ENCODE results near the gene TPST1.

The TPST1 gene

DNA sequence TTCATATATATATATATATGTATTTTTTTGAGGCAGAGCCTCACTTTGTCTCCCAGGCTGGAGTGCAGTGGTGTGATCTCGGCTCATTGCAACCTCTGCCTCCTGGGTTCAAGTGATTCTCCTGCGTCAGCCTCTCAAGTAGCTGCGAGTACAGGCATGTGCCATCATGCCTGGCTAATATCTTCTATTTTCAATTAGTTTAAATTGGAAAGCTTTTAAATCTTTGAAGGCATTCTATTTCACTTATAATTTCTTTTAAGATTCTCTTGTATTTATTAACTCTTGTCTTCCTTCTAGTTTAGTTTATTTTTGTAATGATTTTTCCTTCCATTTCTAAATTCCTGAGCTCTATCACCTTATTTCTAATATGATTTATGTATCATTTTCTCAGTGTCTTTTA lies 71.2 kb downstream of the TPST1 start:
- no peaks in the 10 kb centered on the region for H3K4me1 ChIP-seq (ENCODE audit: control insufficient read depth, insufficient read depth, low read length)
- H3K9me3 ChIP-seq (ENCODE audit: control insufficient read depth, insufficient read depth, low read length) = no peaks in the 10 kb centered on the region
- no peak overlapping the region for H3K4me3 ChIP-seq (ENCODE audit: low read depth, low read length)
- no peak overlapping the region for H3K9ac ChIP-seq (ENCODE audit: low read depth, low read length)
- H3K27me3 ChIP-seq (ENCODE audit: control insufficient read depth, insufficient read depth, low read length) = no peaks in the 10 kb centered on the region
- H3K36me3 ChIP-seq (ENCODE audit: control insufficient read depth, insufficient read depth, low read length) = no peaks in the 10 kb centered on the region

- Histone ChIP-seq H3K4me1 (ENCODE audit: control insufficient read depth, insufficient read depth, low read length) (no peaks in the 10 kb centered on the region), H3K9me3 (ENCODE audit: control insufficient read depth, insufficient read depth, low read length) (no peaks in the 10 kb centered on the region), H3K36me3 (ENCODE audit: control insufficient read depth, insufficient read depth, low read length) (no peaks in the 10 kb centered on the region), H3K4me3 (ENCODE audit: low read depth, low read length) (no peak overlapping the region), H3K9ac (ENCODE audit: low read depth, low read length) (no peak overlapping the region), H3K27me3 (ENCODE audit: control insufficient read depth, insufficient read depth, low read length) (no peaks in the 10 kb centered on the region)
Observed at GRCh38 chr7:66277492-66277891, 72.4 kb downstream of the TPST1 start.

DNA sequence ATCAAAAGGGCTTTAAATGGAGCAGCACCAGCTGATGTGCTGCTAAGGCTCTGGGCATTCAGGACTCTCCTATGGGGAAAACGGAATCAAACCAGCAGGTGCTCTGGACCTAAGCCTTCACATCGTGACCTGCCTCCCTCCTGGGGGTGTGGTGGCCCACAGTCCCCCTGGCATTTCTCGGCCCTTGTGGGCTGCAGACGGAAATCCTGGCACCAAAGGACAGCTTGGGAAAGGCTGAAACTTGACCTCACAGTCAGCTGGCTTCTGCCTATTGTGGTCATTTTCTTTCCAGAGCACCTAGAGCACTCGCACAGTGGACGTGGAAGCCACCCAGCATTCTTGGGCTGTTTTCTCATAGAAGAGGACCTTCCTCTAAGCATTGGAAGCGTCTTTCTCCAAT lies 74.8 kb downstream of the TPST1 start:
- H3K9ac ChIP-seq (ENCODE audit: low read depth, low read length) = no peak overlapping the region
- no peaks in the 10 kb centered on the region for H3K9me3 ChIP-seq (ENCODE audit: control insufficient read depth, insufficient read depth, low read length)
- H3K4me3 ChIP-seq (ENCODE audit: low read depth, low read length) = no peak overlapping the region
- no peaks in the 10 kb centered on the region for H3K27me3 ChIP-seq (ENCODE audit: control insufficient read depth, insufficient read depth, low read length)
- no peaks in the 10 kb centered on the region for H3K4me1 ChIP-seq (ENCODE audit: control insufficient read depth, insufficient read depth, low read length)
- no peaks in the 10 kb centered on the region for H3K36me3 ChIP-seq (ENCODE audit: control insufficient read depth, insufficient read depth, low read length)

- no peaks in the 10 kb centered on the region for H3K27me3 ChIP-seq (ENCODE audit: control insufficient read depth, insufficient read depth, low read length)
- no peaks in the 10 kb centered on the region for H3K36me3 ChIP-seq (ENCODE audit: control insufficient read depth, insufficient read depth, low read length)
- no peak overlapping the region for H3K9ac ChIP-seq (ENCODE audit: low read depth, low read length)
- no peaks in the 10 kb centered on the region for H3K4me1 ChIP-seq (ENCODE audit: control insufficient read depth, insufficient read depth, low read length)
- H3K9me3 ChIP-seq (ENCODE audit: control insufficient read depth, insufficient read depth, low read length) = no peaks in the 10 kb centered on the region
- no peak overlapping the region for H3K4me3 ChIP-seq (ENCODE audit: low read depth, low read length)
Observed at GRCh38 chr7:66281678-66282590, 76.8 kb downstream of the TPST1 start.

DNA sequence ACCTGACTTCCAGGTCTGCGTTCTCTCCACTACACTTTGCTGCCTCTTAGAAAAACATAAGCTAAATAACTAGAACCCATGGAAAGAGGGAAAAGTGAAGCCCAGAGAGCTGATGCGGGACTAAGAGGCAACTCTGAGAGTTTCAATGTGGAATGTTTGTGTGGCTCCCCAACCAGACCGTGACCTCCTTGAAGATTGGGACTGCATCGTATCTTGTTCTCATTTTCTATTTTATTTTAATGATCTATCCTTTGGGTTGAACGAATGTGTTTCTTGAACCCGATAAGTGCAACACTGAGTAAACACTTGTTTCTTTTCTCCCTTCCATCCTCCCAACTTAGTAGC lies 77.4 kb downstream of the TPST1 start:
- Histone ChIP-seq H3K9me3 (ENCODE audit: control insufficient read depth, insufficient read depth, low read length) (no peaks in the 10 kb centered on the region), H3K36me3 (ENCODE audit: control insufficient read depth, insufficient read depth, low read length) (no peaks in the 10 kb centered on the region), H3K27me3 (ENCODE audit: control insufficient read depth, insufficient read depth, low read length) (no peaks in the 10 kb centered on the region), H3K4me3 (ENCODE audit: low read depth, low read length) (no peak overlapping the region), H3K4me1 (ENCODE audit: control insufficient read depth, insufficient read depth, low read length) (no peaks in the 10 kb centered on the region), H3K9ac (ENCODE audit: low read depth, low read length) (no peak overlapping the region)

DNA sequence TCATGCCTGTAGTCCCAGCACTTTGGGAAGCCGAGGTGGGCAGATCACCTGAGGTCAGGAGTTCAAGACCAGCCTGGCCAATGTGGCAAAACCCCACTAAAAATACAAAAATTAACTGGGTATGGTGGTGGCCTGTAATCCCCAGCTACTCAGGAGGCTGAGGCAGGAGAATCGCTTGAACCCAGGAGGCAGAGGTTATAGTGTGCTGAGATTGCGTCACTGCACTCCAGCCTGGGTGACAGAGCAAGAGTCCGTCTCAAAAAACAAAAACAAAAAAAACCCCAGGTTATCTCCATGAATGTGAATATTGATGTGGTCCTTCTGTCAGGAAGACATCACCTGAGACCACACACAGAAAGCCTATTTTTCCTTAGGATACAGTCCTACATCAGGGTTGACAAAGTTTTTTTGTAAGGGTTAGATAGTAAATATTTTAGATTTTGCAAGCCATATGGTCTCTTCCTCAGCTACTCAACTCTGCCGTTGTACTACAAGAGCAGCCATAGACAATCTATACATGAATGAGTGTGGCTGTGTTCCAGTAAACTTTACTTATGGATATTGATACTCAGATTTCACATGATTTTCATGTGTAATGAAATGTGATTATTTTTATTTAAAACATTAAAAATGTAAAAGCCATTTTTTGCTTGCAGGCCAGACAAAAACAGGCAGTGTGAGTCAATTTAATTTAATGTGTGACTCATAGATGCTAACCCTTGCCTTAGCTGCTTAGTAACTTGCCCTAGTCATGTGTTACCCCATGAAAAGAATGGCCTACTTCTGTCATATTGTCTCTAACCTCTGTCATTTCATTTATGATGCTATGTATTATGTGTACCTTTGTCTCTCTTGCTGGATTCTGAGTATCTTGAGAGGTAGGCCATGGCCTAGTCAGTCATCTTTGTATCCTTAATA lies 78.1 kb downstream of the TPST1 start:
- Histone ChIP-seq H3K4me1 (ENCODE audit: control insufficient read depth, insufficient read depth, low read length) (no peaks in the 10 kb centered on the region), H3K27me3 (ENCODE audit: control insufficient read depth, insufficient read depth, low read length) (no peaks in the 10 kb centered on the region), H3K4me3 (ENCODE audit: low read depth, low read length) (no peak overlapping the region), H3K36me3 (ENCODE audit: control insufficient read depth, insufficient read depth, low read length) (no peaks in the 10 kb centered on the region), H3K9me3 (ENCODE audit: control insufficient read depth, insufficient read depth, low read length) (no peaks in the 10 kb centered on the region), H3K9ac (ENCODE audit: low read depth, low read length) (no peak overlapping the region)

DNA sequence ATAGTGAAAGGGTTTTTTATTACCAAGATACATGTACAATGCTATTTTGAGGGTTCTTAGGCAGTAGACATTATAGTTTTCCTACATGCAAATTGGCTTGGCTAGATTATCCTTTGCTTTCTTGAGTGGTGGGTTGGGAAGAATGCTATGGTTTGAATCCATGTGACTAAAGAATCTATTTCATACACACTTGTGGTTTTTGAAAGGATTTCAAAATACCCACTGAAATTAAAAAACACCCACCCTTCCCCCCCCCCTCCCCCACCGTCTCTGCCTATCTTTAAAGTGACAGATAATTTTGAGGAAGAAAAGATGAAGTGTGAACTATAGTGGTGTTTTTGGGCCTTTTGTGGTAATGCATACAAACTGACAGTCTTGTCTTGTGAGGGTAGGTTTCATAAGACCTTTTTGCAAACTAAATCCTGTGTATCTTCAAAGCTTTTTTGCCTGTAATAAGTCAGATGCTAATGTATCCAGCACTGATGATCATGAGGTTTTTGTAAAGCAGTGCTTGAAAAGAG lies 90.9 kb downstream of the TPST1 start:
- Histone ChIP-seq H3K4me1 (ENCODE audit: control insufficient read depth, insufficient read depth, low read length) (no peaks in the 10 kb centered on the region), H3K9ac (ENCODE audit: low read depth, low read length) (no peak overlapping the region), H3K4me3 (ENCODE audit: low read depth, low read length) (no peak overlapping the region), H3K27me3 (ENCODE audit: control insufficient read depth, insufficient read depth, low read length) (no peaks in the 10 kb centered on the region), H3K9me3 (ENCODE audit: control insufficient read depth, insufficient read depth, low read length) (no peaks in the 10 kb centered on the region), H3K36me3 (ENCODE audit: control insufficient read depth, insufficient read depth, low read length) (no peaks in the 10 kb centered on the region)

- Histone ChIP-seq H3K9me3 (ENCODE audit: control insufficient read depth, insufficient read depth, low read length) (no peaks in the 10 kb centered on the region), H3K36me3 (ENCODE audit: control insufficient read depth, insufficient read depth, low read length) (no peaks in the 10 kb centered on the region), H3K4me3 (ENCODE audit: low read depth, low read length) (no peak overlapping the region), H3K4me1 (ENCODE audit: control insufficient read depth, insufficient read depth, low read length) (no peaks in the 10 kb centered on the region), H3K9ac (ENCODE audit: low read depth, low read length) (no peak overlapping the region), H3K27me3 (ENCODE audit: control insufficient read depth, insufficient read depth, low read length) (no peaks in the 10 kb centered on the region)
Observed at GRCh38 chr7:66296557-66296956, 91.4 kb downstream of the TPST1 start.

GRCh38 chr7:66297579-66297978 lies 92.4 kb downstream of the TPST1 start:
- H3K4me1 ChIP-seq (ENCODE audit: control insufficient read depth, insufficient read depth, low read length) = peaks cover 3% of the 10 kb centered on the region
- H3K27me3 ChIP-seq (ENCODE audit: control insufficient read depth, insufficient read depth, low read length) = no peaks in the 10 kb centered on the region
- H3K9ac ChIP-seq (ENCODE audit: low read depth, low read length) = no peak overlapping the region
- H3K9me3 ChIP-seq (ENCODE audit: control insufficient read depth, insufficient read depth, low read length) = no peaks in the 10 kb centered on the region
- H3K4me3 ChIP-seq (ENCODE audit: low read depth, low read length) = no peak overlapping the region
- H3K36me3 ChIP-seq (ENCODE audit: control insufficient read depth, insufficient read depth, low read length) = no peaks in the 10 kb centered on the region

DNA sequence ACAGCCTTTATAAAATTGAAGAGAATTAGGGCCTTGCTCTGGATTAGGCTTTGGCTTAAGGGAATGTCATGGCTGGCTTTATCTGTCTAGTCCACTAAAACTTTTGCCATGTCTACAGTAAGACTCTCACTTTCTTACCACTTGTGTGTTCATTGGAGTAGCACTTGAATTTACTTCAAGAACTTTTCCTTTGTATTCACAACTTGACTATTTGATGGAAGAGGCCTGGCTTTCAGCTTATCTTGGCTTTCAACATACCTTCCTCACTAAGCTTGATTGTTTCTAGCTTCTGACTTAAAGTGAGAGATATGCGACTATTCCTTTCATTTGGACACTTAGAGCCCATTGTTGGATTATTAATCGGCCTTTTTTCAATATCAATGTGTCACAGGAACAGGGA lies 96.1 kb downstream of the TPST1 start:
- Histone ChIP-seq H3K4me1 (ENCODE audit: control insufficient read depth, insufficient read depth, low read length) (peaks cover 3% of the 10 kb centered on the region), H3K9ac (ENCODE audit: low read depth, low read length) (no peak overlapping the region), H3K36me3 (ENCODE audit: control insufficient read depth, insufficient read depth, low read length) (no peaks in the 10 kb centered on the region), H3K9me3 (ENCODE audit: control insufficient read depth, insufficient read depth, low read length) (no peaks in the 10 kb centered on the region), H3K27me3 (ENCODE audit: control insufficient read depth, insufficient read depth, low read length) (no peaks in the 10 kb centered on the region), H3K4me3 (ENCODE audit: low read depth, low read length) (no peak overlapping the region)

DNA sequence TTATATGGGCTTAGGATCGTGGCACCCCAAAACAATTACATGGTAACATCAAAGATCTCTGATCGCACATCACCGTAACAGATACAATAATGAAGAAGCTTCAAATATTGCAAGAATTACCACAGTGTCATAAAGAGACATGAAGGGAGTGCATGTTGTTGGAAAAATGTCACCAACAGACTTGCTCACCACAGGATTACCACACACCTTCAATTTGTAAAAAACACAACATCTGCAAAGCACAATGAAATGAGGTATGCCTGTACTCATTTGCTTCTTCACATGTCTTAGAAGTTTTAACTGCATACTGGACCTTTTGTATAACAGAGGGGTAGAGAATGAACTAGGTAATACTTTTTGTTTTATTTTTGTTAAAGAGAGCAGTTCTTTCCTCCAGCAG lies 96.6 kb downstream of the TPST1 start:
- Histone ChIP-seq H3K27me3 (ENCODE audit: control insufficient read depth, insufficient read depth, low read length) (no peaks in the 10 kb centered on the region), H3K4me1 (ENCODE audit: control insufficient read depth, insufficient read depth, low read length) (peaks cover 3% of the 10 kb centered on the region), H3K36me3 (ENCODE audit: control insufficient read depth, insufficient read depth, low read length) (no peaks in the 10 kb centered on the region), H3K4me3 (ENCODE audit: low read depth, low read length) (no peak overlapping the region), H3K9ac (ENCODE audit: low read depth, low read length) (no peak overlapping the region), H3K9me3 (ENCODE audit: control insufficient read depth, insufficient read depth, low read length) (no peaks in the 10 kb centered on the region)

Data from iPS-15b (cell line).